HepG2 (cell line): ENCODE results near the gene LIM2.

Source experiments
- ATF1 ChIP-seq: IDR thresholded peaks from 2 replicates; pipeline ENCODE4 v1.6.1; 2016; ENCODE audit warnings: mild to moderate bottlenecking, control low read depth
- BRD4 ChIP-seq: sonication (generic); formaldehyde crosslinking; IDR thresholded peaks from 2 replicates; pipeline ENCODE4 v1.4.0; 2020; ENCODE audit warnings: missing genetic modification reagents
- EZH2 ChIP-seq: conservative IDR thresholded peaks from 2 replicates; pipeline ENCODE4 v1.6.1; 2012; ENCODE audit warnings: mild to moderate bottlenecking, low read depth, low read length, moderate library complexity
- POLR2A ChIP-seq, 2 experiments: IDR thresholded peaks; 2 replicates each; pipeline ENCODE4 v1.6.1; 2011; ENCODE audit warnings: low read depth in 2 of 2, low read length in 2 of 2, mild to moderate bottlenecking in 1 of 2, moderate library complexity in 1 of 2; ENCODE audit not compliant: insufficient read depth in 1 of 2
- SRSF9 ChIP-seq: fragments of 200-400 bp; formaldehyde crosslinking; IDR thresholded peaks from 2 replicates; pipeline ENCODE4 v1.6.1; 2018; ENCODE audit warnings: borderline replicate concordance, mild to moderate bottlenecking, low read depth, low read length; ENCODE audit not compliant: insufficient read depth, poor library complexity, severe bottlenecking
- ZNF546 ChIP-seq: sonication (generic); formaldehyde crosslinking; conservative IDR thresholded peaks from 2 replicates; pipeline ENCODE4 v1.8.1; 2023; ENCODE audit warnings: mild to moderate bottlenecking, missing genetic modification reagents
- TF ChIP-seq, protein P1 (sequence below): sonication (generic); formaldehyde crosslinking; conservative IDR thresholded peaks from 2 replicates; pipeline ENCODE4 v1.8.0; 2022; ENCODE audit warnings: missing genetic modification reagents

DNA sequence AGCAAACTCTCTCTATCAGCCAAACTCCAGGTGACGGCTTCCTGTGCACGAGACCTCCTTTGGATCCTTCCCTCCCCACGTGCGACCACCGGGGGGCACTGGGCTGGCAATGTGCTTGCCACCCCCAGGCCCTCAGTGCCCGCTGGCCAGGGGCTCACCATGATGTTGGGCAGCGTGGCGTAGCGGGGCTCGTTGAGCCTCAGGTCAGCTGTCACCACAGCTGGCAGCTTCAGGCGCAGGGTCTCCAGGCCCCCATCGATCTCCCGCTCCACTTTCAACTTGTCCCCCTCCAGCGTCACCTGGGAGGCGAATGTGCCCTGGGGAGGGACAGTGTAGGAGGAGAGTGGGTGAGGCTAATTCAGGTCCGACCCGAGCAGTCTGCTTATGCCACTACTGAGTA is 41.0 kb downstream of the LIM2 start:
- TF ChIP-seq ZNF546 (CRISPR knock-in tag) (no peak), ATF1 (CRISPR knock-in tag) (no peak), BRD4 (CRISPR knock-in tag) (no peak), SRSF9 (no peak), POLR2A (IDR thresholded peaks at IDR 0.05; ENCODE audit: insufficient read depth in 1 of 2, low read depth in 2 of 2, low read length in 2 of 2) (no peak; a peak in 1 of 4 replicates), EZH2 (no peak)
- TF ChIP-seq, protein P1, sequence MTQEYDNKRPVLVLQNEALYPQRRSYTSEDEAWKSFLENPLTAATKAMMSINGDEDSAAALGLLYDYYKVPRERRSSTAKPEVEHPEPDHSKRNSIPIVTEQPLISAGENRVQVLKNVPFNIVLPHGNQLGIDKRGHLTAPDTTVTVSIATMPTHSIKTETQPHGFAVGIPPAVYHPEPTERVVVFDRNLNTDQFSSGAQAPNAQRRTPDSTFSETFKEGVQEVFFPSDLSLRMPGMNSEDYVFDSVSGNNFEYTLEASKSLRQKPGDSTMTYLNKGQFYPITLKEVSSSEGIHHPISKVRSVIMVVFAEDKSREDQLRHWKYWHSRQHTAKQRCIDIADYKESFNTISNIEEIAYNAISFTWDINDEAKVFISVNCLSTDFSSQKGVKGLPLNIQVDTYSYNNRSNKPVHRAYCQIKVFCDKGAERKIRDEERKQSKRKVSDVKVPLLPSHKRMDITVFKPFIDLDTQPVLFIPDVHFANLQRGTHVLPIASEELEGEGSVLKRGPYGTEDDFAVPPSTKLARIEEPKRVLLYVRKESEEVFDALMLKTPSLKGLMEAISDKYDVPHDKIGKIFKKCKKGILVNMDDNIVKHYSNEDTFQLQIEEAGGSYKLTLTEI (CRISPR knock-in tag): no peak
